Thyroid gland (tissue), 4 donors: Measurements from ENCODE around the gene ARHGEF37.
"Not testable (repeated sequence)": the region's sequence is repeated elsewhere in the genome, so short reads cannot be mapped to it uniquely, and the experiment has no call there.

Source experiments
- POLR2A ChIP-seq, 2 donors: fragments of 450-650 bp; IDR thresholded peaks; one replicate each; pipeline ENCODE4 v1.6.1; 2017; ENCODE audit warnings: antibody characterized with exemption in 2 of 2, mild to moderate bottlenecking in 2 of 2, moderate library complexity in 1 of 2
- TF ChIP-seq, protein P1 (sequence below), 6 experiments: fragments of 200-600 bp in 3 of 6; fragments of 450-650 bp in 3 of 6; sonication (generic) in 3 of 6; IDR thresholded peaks; one replicate each; pipeline ENCODE4 v1.5.1; 2016 to 2019; ENCODE audit warnings: antibody characterized with exemption in 6 of 6, mild to moderate bottlenecking in 2 of 6, inconsistent platforms in 1 of 6, moderate library complexity in 1 of 6

DNA sequence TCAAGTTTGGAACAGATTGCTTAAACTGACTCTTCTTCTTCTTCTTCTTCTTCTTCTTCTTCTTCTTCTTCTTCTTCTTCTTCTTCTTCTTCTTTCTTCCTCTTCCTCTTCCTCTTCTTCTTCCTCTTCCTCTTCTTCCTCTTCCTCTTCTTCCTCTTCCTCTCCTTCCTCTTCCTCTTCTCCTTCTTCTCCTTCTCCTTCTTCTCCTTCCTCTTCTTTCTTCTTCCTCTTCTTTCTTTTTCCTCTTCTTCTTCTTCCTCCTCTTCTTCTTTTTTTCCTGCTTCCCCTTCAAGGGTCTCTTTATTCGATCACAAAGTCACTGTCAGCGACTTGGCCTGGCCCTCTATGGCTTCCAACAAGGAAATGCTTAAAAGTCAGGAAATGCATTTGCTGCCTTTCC is 16.9 kb downstream of the ARHGEF37 start:
- not testable (repeated sequence) for TF ChIP-seq POLR2A (IDR thresholded peaks at IDR 0.05)
- TF ChIP-seq, protein P1, sequence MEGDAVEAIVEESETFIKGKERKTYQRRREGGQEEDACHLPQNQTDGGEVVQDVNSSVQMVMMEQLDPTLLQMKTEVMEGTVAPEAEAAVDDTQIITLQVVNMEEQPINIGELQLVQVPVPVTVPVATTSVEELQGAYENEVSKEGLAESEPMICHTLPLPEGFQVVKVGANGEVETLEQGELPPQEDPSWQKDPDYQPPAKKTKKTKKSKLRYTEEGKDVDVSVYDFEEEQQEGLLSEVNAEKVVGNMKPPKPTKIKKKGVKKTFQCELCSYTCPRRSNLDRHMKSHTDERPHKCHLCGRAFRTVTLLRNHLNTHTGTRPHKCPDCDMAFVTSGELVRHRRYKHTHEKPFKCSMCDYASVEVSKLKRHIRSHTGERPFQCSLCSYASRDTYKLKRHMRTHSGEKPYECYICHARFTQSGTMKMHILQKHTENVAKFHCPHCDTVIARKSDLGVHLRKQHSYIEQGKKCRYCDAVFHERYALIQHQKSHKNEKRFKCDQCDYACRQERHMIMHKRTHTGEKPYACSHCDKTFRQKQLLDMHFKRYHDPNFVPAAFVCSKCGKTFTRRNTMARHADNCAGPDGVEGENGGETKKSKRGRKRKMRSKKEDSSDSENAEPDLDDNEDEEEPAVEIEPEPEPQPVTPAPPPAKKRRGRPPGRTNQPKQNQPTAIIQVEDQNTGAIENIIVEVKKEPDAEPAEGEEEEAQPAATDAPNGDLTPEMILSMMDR (IDR thresholded peaks at IDR 0.05), result not testable (repeated sequence)
